Trophoblast cell (in vitro differentiated cells and primary cell): ENCODE measurements around the gene XXYLT1.

ENCODE experiments used
- DNase-seq, 2 donors: peaks; one replicate each; pipeline ENCODE4 v3.0.0-alpha.2; 2016
- H2AFZ ChIP-seq: 2 replicates; pipeline ENCODE4 v1.6.1; 2013; ENCODE audit warnings: low read length, moderate library complexity, mild to moderate bottlenecking; ENCODE audit not compliant: insufficient read depth, poor library complexity
- H2AK5ac ChIP-seq: 2 replicates; pipeline ENCODE4 v1.6.1; 2013; ENCODE audit warnings: mild to moderate bottlenecking, low read length
- H2BK120ac ChIP-seq: 2 replicates; pipeline ENCODE4 v1.6.1; 2013; ENCODE audit warnings: low read length, mild to moderate bottlenecking, moderate library complexity; ENCODE audit not compliant: insufficient read depth, poor library complexity
- H2BK12ac ChIP-seq: 2 replicates; pipeline ENCODE4 v1.6.1; 2013; ENCODE audit warnings: mild to moderate bottlenecking, low read length, moderate library complexity
- H2BK5ac ChIP-seq: 2 replicates; pipeline ENCODE4 v1.6.1; 2013; ENCODE audit warnings: low read length, low read depth, moderate library complexity, mild to moderate bottlenecking; ENCODE audit not compliant: poor library complexity
- H3K14ac ChIP-seq: 2 replicates; pipeline ENCODE4 v1.6.1; 2013; ENCODE audit warnings: mild to moderate bottlenecking, low read length
- H3K18ac ChIP-seq: 2 replicates; pipeline ENCODE4 v1.6.1; 2013; ENCODE audit warnings: mild to moderate bottlenecking, low read length
- H3K23ac ChIP-seq: 2 replicates; pipeline ENCODE4 v1.6.1; 2013; ENCODE audit warnings: low read length
- H3K27ac ChIP-seq: 2 replicates; pipeline ENCODE4 v1.5.1; 2013; ENCODE audit warnings: low read depth, mild to moderate bottlenecking, inconsistent platforms, low read length, moderate library complexity
- H3K27me3 ChIP-seq: 2 replicates; pipeline ENCODE4 v1.6.1; 2013; ENCODE audit warnings: inconsistent platforms, mild to moderate bottlenecking, low read length, moderate library complexity; ENCODE audit not compliant: insufficient read depth
- H3K36me3 ChIP-seq, 2 experiments: 1 replicate in 1 of 2; 2 replicates in 1 of 2; pipeline ENCODE4 v1.6.1; 2013; ENCODE audit warnings: low read length in 2 of 2, mild to moderate bottlenecking in 2 of 2, moderate library complexity in 1 of 2; ENCODE audit not compliant: insufficient read depth in 2 of 2, control insufficient read depth in 1 of 2
- H3K4ac ChIP-seq: 2 replicates; pipeline ENCODE4 v1.6.1; 2013; ENCODE audit warnings: low read depth, mild to moderate bottlenecking, low read length, moderate library complexity
- H3K4me1 ChIP-seq, 2 experiments: 1 replicate in 1 of 2; 2 replicates in 1 of 2; pipeline ENCODE4 v1.6.1; 2013; ENCODE audit warnings: low read length in 2 of 2, mild to moderate bottlenecking in 2 of 2, moderate library complexity in 1 of 2; ENCODE audit not compliant: insufficient read depth in 2 of 2, control insufficient read depth in 1 of 2
- H3K4me2 ChIP-seq: 2 replicates; pipeline ENCODE4 v1.6.1; 2013; ENCODE audit warnings: inconsistent platforms, mild to moderate bottlenecking, low read length, moderate library complexity
- H3K4me3 ChIP-seq: 2 replicates; pipeline ENCODE4 v1.5.1; 2013; ENCODE audit warnings: mild to moderate bottlenecking, low read depth, low read length, inconsistent platforms
- H3K79me1 ChIP-seq: one replicate; pipeline ENCODE4 v1.6.1; 2013; ENCODE audit warnings: low read length
- H3K79me2 ChIP-seq: 2 replicates; pipeline ENCODE4 v1.6.1; 2013; ENCODE audit warnings: low read length, mild to moderate bottlenecking; ENCODE audit not compliant: control insufficient read depth, insufficient read depth, poor library complexity
- H3K9ac ChIP-seq: 2 replicates; pipeline ENCODE4 v1.6.1; 2013; ENCODE audit warnings: mild to moderate bottlenecking, low read length
- H3K9me3 ChIP-seq: 2 replicates; pipeline ENCODE4 v1.6.1; 2013; ENCODE audit warnings: low read depth, mild to moderate bottlenecking, control low read depth, inconsistent platforms, low read length; ENCODE audit not compliant: insufficient read depth
- H4K12ac ChIP-seq: 2 replicates; pipeline ENCODE4 v1.6.1; 2013; ENCODE audit warnings: low read depth, mild to moderate bottlenecking, low read length, moderate library complexity
- H4K8ac ChIP-seq: 2 replicates; pipeline ENCODE4 v1.6.1; 2013; ENCODE audit warnings: low read depth, mild to moderate bottlenecking, low read length, moderate library complexity
- H4K91ac ChIP-seq: one replicate; pipeline ENCODE4 v1.6.1; 2013; ENCODE audit warnings: low read depth, mild to moderate bottlenecking, low read length, moderate library complexity
- WGBS: extraction: QIAGEN DNeasy Blood & Tissue Kit; methylation state at CpG from one replicate; pipeline ENCODE4 v1.1.7; 2013; ENCODE audit warnings: missing lambda C conversion rate; ENCODE audit not compliant: insufficient read length, insufficient coverage; ENCODE audit errors: extremely low coverage; 5-methylcytosine and 5-hydroxymethylcytosine counted together

XXYLT1 gene

GRCh38 chr3:195204360-195205163 lies 66.4 kb downstream of the XXYLT1 start:
- Histone ChIP-seq H3K23ac (no peak overlapping the region), H2AK5ac (no peak overlapping the region), H3K4ac (no peak overlapping the region), H3K18ac (no peak overlapping the region), H4K91ac (no peak overlapping the region), H3K9me3 (no peaks in the 10 kb centered on the region), H2BK5ac (no peak overlapping the region), H3K79me2 (no peaks in the 10 kb centered on the region), H2AFZ (no peak overlapping the region), H3K14ac (no peak overlapping the region), H3K36me3 (peaks cover 0 to 3% of the 10 kb centered on the region in 2 experiments), H3K79me1 (peaks cover 2% of the 10 kb centered on the region), H4K8ac (no peak overlapping the region), H3K4me2 (no peak overlapping the region), H3K27ac (no peak overlapping the region), H2BK120ac (no peak overlapping the region), H3K9ac (no peak overlapping the region), H4K12ac (no peak overlapping the region), H3K4me1 (peaks cover 3 to 11% of the 10 kb centered on the region in 2 experiments), H3K4me3 (no peak overlapping the region), H2BK12ac (no peak overlapping the region), H3K27me3 (no peaks in the 10 kb centered on the region)
- peak; percentile 43 to 58 for DNase-seq
- no CpG with 5 or more reads among the region's 13 CpGs for WGBS

DNA sequence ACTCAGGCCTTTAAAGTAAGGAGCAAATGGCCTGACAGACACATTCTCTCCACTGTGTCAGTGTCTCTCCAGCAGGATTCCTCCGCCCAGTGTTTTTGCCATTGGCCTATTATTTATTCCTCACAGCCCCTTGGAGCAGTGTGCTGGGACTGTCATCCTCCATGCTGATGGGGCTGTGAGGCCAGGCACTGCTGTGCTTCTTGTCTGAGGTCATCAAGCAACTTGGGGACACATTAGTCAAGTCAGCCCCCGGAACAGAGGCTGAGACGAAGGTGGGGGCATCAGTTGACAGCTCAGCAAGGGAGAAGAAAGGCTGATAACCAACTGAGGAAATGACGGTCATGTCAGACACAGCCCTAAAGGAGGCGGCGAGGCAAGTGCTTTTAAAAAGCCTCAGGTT lies 67.4 kb downstream of the XXYLT1 start:
- H3K4me1 ChIP-seq = peaks cover 0 to 5% of the 10 kb centered on the region in 2 experiments
- no peaks in the 10 kb centered on the region for H3K9me3 ChIP-seq
- WGBS = no CpG with 5 or more reads among the region's 6 CpGs
- H4K91ac ChIP-seq = no peak overlapping the region
- no peak overlapping the region for H3K4ac ChIP-seq
- H3K79me1 ChIP-seq = no peaks in the 10 kb centered on the region
- H4K8ac ChIP-seq = no peak overlapping the region
- H4K12ac ChIP-seq = no peak overlapping the region
- peaks cover 0 to 3% of the 10 kb centered on the region in 2 experiments for H3K36me3 ChIP-seq
- no peak overlapping the region for H2BK12ac ChIP-seq
- no peak overlapping the region for H3K4me2 ChIP-seq
- H3K27me3 ChIP-seq = no peaks in the 10 kb centered on the region
- no peak overlapping the region for H3K18ac ChIP-seq
- H3K4me3 ChIP-seq = no peak overlapping the region
- H3K79me2 ChIP-seq = no peaks in the 10 kb centered on the region
- H3K14ac ChIP-seq = no peak overlapping the region
- no peak for DNase-seq
- no peak overlapping the region for H2BK120ac ChIP-seq
- no peak overlapping the region for H2BK5ac ChIP-seq
- H3K27ac ChIP-seq = no peak overlapping the region
- no peak overlapping the region for H3K23ac ChIP-seq
- H2AFZ ChIP-seq = no peak overlapping the region
- H3K9ac ChIP-seq = no peak overlapping the region
- H2AK5ac ChIP-seq = no peak overlapping the region

DNA sequence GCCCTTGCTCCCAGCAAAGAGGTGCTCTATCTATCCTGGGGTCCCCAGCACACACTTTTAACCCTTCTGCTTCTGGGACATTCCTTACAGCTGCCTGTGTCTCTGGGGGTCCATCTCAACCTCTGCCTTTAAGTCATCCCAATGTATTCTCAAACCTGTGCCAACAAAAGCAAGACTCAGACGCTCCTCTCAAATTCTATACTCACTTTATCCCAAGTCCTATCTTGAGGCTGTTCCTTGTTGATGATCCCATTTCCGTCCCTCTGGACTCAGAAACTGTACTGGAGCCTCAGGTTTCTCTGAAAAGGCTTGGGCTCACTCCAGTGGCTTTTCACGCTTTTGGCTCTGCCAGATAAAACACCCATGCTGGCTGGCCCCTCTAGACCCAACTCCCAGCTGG lies 69.7 kb downstream of the XXYLT1 start:
- no peak for DNase-seq
- no peaks in the 10 kb centered on the region for H3K79me2 ChIP-seq
- no peaks in the 10 kb centered on the region for H3K9me3 ChIP-seq
- no peaks in the 10 kb centered on the region for H3K79me1 ChIP-seq
- H2AFZ ChIP-seq = no peak overlapping the region
- no peak overlapping the region for H3K4me2 ChIP-seq
- H3K9ac ChIP-seq = no peak overlapping the region
- H2BK120ac ChIP-seq = no peak overlapping the region
- H2AK5ac ChIP-seq = no peak overlapping the region
- H3K27me3 ChIP-seq = no peaks in the 10 kb centered on the region
- no peak overlapping the region for H3K27ac ChIP-seq
- no peak overlapping the region for H3K4me3 ChIP-seq
- H3K18ac ChIP-seq = no peak overlapping the region
- H3K14ac ChIP-seq = no peak overlapping the region
- no peaks in the 10 kb centered on the region for H3K36me3 ChIP-seq
- H3K4me1 ChIP-seq = peaks cover 0 to 2% of the 10 kb centered on the region in 2 experiments
- no peak overlapping the region for H3K4ac ChIP-seq
- H4K91ac ChIP-seq = no peak overlapping the region
- no peak overlapping the region for H4K12ac ChIP-seq
- H2BK5ac ChIP-seq = no peak overlapping the region
- no peak overlapping the region for H2BK12ac ChIP-seq
- H4K8ac ChIP-seq = no peak overlapping the region
- no CpG with 5 or more reads among the region's 3 CpGs for WGBS
- H3K23ac ChIP-seq = no peak overlapping the region

GRCh38 chr3:195200010-195200822 lies 70.7 kb downstream of the XXYLT1 start:
- Histone ChIP-seq H3K4me2 (no peak overlapping the region), H4K91ac (no peak overlapping the region), H3K9me3 (no peaks in the 10 kb centered on the region), H2BK5ac (no peak overlapping the region), H3K79me1 (no peaks in the 10 kb centered on the region), H2AK5ac (no peak overlapping the region), H3K27me3 (no peaks in the 10 kb centered on the region), H3K14ac (no peak overlapping the region), H3K18ac (no peak overlapping the region), H3K4ac (no peak overlapping the region), H2BK120ac (no peak overlapping the region), H4K8ac (no peak overlapping the region), H2AFZ (no peak overlapping the region), H2BK12ac (no peak overlapping the region), H3K9ac (no peak overlapping the region), H4K12ac (no peak overlapping the region), H3K4me1 (peaks cover 0 to 4% of the 10 kb centered on the region in 2 experiments), H3K27ac (no peak overlapping the region), H3K23ac (no peak overlapping the region), H3K4me3 (no peak overlapping the region), H3K36me3 (no peaks in the 10 kb centered on the region), H3K79me2 (no peaks in the 10 kb centered on the region)
- WGBS = no CpG with 5 or more reads among the region's 14 CpGs
- no peak for DNase-seq
